Adipose tissue (tissue), 3 donors: Measurements from ENCODE around the gene KATNAL2. TPM values are rescaled to one million over a fixed set of nuclear protein-coding genes. Genes with fewer than 3 reads are reported as not detected.

Experiments
- H3K27ac ChIP-seq: one replicate; pipeline ENCODE4 v1.5.1; 2013; ENCODE audit warnings: low read depth, low read length
- WGBS, 3 donors: extraction: QIAGEN DNeasy Blood & Tissue Kit; methylation state at CpG; one replicate each; pipeline ENCODE4 v1.1.7; 2013; 5-methylcytosine and 5-hydroxymethylcytosine counted together
- polyA plus RNA-seq, 3 donors: library from polyadenylated mRNA; stranded (reverse); fragments of 200-250 nt; gene quantifications; one replicate each; pipeline ENCODE4 v1.2.3, GENCODE V29; 2013
- donor health status: healthy with polysubstance abuse.
- donor health status: Bipolar disorder and iron deficiency.
- donor health status: healthy.

The KATNAL2 gene, protein sequence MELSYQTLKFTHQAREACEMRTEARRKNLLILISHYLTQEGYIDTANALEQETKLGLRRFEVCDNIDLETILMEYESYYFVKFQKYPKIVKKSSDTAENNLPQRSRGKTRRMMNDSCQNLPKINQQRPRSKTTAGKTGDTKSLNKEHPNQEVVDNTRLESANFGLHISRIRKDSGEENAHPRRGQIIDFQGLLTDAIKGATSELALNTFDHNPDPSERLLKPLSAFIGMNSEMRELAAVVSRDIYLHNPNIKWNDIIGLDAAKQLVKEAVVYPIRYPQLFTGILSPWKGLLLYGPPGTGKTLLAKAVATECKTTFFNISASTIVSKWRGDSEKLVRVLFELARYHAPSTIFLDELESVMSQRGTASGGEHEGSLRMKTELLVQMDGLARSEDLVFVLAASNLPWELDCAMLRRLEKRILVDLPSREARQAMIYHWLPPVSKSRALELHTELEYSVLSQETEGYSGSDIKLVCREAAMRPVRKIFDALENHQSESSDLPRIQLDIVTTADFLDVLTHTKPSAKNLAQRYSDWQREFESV
- 1 to 10 TPM in 2 of 3 donors, under 1 TPM in 1; 0.86 to 6.7 (median 3.2) TPM for polyA plus RNA-seq

DNA sequence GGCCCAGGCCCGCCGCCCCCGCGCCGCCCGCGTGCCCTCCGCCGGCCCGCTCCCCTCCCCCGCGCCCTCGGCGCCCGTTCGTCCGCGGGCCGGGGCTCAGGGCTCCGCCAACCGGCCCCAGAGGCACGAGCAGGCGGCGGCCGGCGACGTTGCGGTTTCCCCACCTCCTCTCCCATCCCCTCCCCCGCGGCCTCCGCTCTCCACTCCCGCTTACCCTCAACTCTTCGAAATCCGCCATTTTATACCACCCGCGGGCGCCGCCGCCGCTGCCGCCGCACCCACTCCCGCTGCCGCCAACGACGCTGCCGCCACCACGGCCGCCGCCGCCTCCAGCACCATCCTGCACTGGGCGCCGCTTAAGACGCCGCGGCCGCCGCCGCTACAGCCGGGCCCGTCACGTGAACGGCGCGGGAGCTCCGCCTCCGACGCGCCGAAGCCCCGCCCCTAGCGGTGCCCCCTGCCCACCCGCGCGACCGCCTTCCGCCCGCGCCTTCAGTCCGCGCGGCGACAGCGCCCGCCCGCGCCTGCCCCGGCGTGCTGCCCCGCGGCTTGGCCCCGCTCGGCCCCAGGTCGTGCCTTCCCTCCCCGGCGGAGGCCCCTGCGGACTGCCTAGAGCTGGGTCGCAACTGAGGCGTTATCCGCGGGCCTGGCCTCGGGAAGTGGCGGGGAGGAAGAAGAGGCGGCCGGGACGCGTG is at the start of gene KATNAL2, which contains the start of gene PIAS2:
Gene KATNAL2, plus strand, starts transcription at position 495 of the 695 bp plus-strand sequence. CDS start 29,271 bp downstream, outside the sequence.
Gene PIAS2, minus strand, starts transcription at position 400 of the 695 bp plus-strand sequence. Its CDS starts 162 bp downstream, at position 238.
- no peak within 1 kb of the TSS for H3K27ac ChIP-seq
- WGBS, 3 donors = 0 to 1% (median 0%) methylated on average over 75 to 107 of the region's 107 CpGs

DNA sequence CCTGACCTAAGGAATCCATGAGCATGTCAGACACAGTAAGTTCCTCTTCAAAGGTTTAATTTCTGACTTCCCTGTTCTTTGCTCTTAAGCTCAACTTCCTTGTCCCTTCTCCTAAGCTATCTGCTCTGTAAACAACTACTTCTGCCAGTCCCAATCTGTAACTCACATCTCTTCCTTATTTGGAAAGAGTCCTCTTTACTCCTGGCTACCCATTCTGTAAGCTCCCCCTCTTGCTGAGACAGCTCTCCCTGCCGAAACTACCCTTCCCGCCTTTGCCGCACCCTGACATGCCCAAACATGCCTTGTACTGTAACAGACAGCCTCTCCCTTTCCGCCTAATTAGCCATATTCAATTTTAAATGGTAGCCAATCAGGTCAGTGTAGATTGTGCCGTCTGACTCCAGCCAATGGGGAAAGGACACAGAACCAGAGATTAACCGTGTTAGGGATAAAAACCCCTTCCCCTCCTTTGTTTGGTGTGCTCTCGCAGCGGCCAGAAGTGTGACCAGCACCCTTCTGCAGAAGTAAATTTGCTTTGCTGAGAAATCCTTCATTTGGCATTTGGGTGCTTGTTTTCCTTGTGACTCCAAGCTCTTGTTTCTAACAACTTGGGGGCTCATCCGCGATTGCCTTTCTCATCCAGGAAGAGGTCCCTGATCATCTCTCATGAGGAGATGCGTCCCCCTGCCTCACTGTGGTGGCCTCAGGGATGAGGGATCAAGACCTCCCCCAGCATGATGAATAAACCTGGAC is 49.1 kb upstream of the KATNAL2 start:
- 94 to 99% (median 95%) methylated on average over 11 of the region's 11 CpGs for WGBS, 3 donors
- H3K27ac ChIP-seq = no peak overlapping the region

DNA sequence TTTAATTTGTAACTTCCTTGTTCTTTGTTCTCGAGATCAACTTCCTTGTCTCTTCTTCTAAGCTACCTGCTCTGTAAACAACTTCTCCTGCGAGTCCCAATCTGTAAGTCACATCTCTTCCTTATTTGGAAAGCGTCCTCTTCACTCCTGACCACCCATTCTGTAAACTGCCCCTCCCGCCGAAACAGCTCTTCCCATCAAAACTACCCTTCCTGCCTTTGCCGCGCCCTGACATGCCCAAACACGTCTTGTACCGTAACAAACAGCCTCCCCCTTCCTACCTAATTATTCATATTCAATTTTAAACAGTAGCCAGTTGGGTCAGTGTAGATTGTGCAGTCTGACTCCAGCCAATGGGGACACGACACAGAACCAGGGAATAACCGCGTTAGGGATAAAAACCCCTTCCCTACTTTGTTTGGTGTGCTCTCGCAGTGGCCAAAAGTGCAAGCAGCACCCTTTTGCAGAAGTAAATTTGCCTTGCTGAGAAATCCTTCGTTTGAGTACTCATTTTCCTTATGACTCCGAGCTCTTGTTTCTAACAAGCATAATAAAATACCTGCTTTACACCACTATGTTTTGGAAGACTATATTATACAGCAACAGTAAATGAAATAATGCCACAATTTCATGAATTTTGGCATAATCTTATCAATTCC is 39.9 kb upstream of the KATNAL2 start:
- WGBS, 3 donors = 89 to 97% (median 90%) methylated on average over 15 of the region's 15 CpGs

DNA sequence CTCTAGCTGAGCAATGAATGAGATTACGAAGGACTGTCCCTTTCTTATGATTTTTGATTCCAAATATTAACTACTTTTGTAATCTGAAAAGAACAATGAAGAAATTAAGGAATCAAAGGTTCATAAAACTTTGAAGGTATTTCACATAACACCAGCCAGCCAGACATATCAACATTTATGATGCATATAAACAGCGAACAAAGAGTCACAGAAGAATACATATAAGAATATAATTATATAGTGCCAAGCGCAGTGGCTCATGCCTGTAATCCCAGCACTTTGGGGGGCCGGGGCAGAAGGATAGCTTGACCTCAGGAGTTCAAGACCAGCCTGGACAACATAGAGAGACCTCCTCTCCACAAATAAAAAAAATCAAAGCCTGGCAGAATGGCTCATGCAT is 34.2 kb upstream of the KATNAL2 start:
- 97% methylated on average over 4 of the region's 4 CpGs for WGBS, 3 donors
- H3K27ac ChIP-seq = no peak overlapping the region

More for the DNA sequence above, 39.9 kb upstream of the KATNAL2 start:
- no peak overlapping the region for H3K27ac ChIP-seq

DNA sequence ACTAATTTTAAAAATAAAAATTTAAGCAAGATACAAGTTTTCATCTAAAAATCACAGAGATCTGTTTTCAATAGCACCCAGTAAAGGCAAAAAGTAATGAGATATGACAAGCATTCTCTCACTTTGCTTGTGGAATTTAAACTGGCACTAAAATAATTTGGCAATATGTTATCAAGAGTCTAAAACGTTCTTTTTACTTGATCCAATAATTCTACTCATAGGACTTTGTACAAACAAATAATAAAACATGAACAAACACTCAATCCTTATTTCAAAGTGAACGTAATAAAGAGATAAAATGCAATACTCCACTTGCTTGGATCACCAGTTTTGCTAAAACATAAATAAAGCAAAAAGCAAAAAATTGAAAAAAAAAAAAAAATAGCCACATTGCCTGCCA is 30.5 kb upstream of the KATNAL2 start:
- 41 to 74% (median 69%) methylated on average over 2 of the region's 2 CpGs for WGBS, 3 donors
- H3K27ac ChIP-seq = no peak overlapping the region

DNA sequence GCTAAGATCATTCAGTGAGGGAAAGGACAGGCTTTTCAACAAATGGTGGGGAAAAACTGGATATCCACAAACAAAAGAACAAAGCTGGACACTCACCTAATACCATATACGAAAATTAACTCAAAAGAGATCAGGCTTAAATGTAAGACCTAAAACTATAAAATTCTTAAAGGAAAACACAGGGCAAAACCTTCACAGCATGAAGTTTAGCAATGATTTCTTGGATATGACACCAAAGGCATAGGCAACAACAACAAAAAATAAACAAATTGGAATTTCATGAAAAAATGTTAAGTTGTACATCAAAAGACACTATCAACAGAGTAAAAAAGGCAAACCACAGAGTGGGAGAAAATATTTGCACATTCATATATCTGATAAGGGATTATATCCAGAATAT is 28.4 kb upstream of the KATNAL2 start:
- WGBS, 3 donors = 95 to 97% (median 96%) methylated on average over 1 of the region's 1 CpG
- no peak overlapping the region for H3K27ac ChIP-seq

DNA sequence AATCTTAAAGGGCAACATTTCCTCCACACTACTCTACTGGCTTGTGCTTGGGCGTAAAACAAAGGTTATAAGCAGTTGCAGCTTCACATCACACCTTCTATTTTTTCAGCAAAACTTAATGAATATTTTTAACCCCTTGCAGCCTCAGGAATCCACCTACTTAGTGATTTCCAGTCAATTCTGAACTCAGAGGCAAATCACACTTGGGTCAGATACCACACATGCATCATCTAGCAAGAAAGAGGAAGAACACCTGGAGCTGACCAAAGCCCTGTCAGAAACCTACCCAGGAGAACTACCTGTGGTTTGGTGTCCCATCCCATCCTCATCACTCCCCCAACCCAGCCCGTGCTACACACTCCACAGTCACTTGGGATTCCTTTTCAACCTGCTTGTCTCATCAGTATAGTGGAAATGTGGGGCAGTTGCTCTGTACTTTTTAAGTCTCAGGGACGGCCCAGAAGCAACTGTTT is 25.6 kb upstream of the KATNAL2 start:
- no peak overlapping the region for H3K27ac ChIP-seq
- 79 to 85% (median 84%) methylated on average over 3 of the region's 3 CpGs for WGBS, 3 donors

DNA sequence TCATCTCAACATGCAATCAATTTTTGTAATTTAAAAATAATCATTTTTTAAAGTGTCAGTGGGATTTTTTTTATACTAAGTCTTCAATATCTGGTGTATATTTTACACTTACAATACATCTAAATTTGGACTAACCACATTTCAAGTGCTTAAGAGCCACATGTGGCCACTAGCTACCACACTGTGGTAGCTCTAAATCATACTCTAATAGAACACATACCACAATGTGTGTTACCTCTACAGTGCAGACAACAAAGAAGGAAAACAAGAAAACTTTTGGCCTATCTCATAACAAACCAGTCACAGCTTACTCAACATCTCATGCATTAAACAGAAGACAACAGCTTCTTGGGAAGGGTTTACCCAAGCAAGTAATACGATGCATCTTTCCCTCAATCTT is 24.6 kb upstream of the KATNAL2 start:
- WGBS, 3 donors = 95 to 97% (median 97%) methylated on average over 1 of the region's 1 CpG

DNA sequence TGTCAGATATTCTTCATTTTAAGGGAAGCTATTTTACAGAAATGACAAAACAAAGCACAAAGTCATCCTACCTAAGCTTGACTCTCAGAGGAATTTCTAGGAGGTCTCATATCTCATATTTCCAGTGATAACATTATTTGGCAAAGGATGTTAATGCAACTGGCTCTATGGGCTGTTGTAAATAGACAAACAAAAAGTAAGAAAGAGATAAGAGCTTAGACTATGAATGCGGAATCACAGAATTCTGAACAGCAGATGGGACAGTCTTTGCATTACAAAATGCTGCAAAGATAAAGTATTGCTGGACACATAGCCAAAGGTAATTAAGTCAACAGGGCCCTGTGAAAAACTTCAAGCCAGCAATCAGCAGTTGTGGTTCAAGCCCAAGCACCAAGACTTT is 24.0 kb upstream of the KATNAL2 start:
- H3K27ac ChIP-seq = no peak overlapping the region
- WGBS, 3 donors = 53 to 97% (median 91%) methylated on average over 1 of the region's 1 CpG

More for the DNA sequence above, 24.6 kb upstream of the KATNAL2 start:
- no peak overlapping the region for H3K27ac ChIP-seq

DNA sequence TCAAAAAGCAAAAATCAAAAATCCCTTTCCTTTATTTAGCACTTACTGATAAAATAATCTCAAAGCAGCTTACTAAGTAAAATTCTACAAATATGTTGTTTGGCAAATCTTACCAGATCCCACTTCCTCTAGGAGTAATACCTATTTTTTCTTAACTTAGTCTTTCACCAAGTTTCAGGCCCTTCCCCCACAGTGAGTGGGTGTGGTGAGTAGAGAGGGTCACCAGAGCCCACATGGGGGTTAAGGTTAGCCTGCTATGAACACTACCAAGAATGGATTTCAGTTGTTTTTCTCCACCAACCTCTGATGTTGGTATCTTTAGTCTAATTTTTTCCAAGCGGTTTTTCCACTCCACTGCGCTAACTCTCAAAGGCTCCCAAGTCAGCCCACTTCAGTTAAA is 23.3 kb upstream of the KATNAL2 start:
- 90 to 99% (median 98%) methylated on average over 2 of the region's 2 CpGs for WGBS, 3 donors
- no peak overlapping the region for H3K27ac ChIP-seq

DNA sequence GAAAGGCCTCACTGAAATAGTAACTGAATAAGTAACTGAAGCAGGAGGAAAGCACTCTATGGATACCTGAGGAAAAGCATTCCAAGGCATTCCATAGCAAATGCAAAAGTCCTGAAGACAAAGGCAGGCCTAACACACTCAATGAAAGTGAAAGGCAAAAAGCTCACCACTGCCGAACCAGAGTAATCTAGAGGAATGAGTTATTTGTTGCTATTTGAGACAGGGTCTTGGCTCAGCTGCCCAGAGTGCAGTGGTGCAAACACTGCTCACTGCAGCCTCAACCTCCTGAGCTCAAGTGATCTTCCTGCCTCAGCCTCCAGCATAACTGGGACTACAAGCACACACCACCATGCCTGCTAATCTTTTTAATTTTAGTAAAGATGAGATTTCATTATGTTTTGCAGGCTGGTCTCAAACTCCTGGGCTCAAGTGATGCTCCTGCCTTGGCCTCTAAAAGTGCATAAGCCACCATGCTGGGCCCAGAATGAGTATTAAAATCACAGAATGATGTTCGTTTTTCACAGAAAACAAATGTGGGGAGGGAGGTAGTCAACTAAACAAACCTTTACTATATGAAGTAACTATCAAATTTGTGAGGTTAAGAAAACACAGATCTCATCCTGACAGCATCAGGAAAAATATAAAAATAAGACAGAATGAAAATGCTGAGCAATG is 18.0 kb upstream of the KATNAL2 start:
- 61 to 71% (median 69%) methylated on average over 2 of the region's 2 CpGs for WGBS, 3 donors
- no peak overlapping the region for H3K27ac ChIP-seq

DNA sequence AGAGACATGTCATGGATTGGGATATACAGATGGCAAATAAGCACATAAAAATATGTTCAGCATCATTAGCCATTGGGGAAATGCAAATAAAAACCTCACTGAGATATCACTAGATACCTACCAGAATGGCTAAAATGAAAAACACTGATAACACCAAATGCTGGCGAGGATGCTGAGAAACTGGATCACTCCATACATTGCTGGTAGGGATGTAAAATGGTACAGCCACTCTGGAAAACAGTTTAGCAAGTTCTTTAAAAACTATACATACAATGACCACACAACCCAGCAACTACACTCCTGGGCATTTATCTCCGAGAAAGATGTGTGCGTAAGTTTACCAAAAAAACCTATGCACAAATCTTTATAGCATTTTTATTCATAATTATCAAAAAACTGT is 14.0 kb upstream of the KATNAL2 start:
- no peak overlapping the region for H3K27ac ChIP-seq
- 97 to 99% (median 98%) methylated on average over 3 of the region's 3 CpGs for WGBS, 3 donors

DNA sequence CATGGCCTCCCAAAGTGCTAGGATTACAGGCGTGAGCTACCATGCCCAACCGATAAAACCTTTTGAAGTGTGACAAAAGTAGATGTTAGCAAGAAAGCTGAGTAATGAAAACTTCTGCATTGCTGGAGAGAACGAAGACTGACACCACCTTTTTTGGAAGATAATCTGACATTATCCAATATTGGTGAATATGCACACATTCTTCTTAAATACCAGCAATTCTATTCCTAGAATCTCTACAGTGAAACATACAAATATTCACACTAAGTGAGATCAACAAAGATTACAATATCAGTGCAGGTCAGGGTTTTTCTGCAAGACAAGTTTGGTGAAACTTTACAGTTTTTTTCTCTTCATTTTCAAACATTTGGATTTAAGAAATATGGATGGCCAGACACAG is 7.9 kb upstream of the KATNAL2 start:
- WGBS, 3 donors = 95 to 99% (median 98%) methylated on average over 3 of the region's 3 CpGs
- H3K27ac ChIP-seq = no peak overlapping the region

DNA sequence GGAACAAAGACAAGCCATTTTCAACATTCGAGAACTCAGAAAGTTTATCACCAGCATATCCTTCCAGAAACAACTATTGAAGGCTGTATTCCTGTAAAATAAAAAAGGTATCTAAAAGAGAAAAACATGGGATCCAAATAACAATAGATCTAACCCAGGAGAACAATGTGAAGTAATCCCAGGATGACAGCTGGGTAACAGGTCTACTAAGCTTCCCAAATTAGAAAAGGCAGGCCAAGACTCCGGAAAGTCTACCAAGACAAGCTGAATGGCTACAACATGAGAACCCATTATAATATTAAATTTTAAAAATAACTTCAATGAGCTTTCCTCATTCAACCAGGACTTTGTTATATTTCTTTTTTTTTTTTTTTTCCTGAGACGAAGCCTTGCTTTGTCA is 6.5 kb upstream of the KATNAL2 start:
- H3K27ac ChIP-seq = no peak overlapping the region
- 82 to 89% (median 86%) methylated on average over 3 of the region's 3 CpGs for WGBS, 3 donors

DNA sequence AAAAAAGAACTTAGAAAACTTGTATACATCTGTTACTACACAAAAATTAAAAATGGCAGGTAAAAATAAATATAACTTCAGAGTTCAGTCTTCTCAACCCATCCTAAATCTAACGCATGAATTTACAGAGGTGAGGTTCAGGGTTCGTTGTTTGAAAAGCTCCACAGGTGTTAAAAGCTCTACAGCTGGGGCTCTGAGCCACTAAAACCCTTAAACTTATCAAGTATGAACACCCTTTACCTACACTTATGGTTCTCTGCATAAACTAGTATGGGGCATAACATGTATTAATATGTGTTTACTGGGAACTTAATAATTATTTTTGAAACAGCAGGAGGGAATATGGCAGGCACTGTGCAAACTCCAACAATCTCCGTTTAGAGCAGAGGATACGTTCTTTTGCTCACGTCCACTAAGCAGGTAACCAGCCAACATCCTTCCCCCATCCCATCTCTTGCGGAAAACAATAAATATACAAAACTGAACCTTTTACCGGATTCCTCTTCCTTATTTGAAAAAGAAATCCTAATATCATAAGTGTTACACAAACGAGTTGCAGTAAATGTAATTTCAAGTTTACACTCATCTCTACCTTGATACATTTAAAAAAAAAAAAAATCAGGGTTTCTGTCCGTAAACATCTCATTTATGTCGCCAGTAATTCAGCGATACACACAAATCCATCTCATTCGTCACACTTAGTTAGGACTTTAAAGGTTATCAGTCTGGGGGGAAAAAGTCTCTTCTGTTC is 1.4 kb upstream of the KATNAL2 start:
- H3K27ac ChIP-seq = no peak overlapping the region

DNA sequence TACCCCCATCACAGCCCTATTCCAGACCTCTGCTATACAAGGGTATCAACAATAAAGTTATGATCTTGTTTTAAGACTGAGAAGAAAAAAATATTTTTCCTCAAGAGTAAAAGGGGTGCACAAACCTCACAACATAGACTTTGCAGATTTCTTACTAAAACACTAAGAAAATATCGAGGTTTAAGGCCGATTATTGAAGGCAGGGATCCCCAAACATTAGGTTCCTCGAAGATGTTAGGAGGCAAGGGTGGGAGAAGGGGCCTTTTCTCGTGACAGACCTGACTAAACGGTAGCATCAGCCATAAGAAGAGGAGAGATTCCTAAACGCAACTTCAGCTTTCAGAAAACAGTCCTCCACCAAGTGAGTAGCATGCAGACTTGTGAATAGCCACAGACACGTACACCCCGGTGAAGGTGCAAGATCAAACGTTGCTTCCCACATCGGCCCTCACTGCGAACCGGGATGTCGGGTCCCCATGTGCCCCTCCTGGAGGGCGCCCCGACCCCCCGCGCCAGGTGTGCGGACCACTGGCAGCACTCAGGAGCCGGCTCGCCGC is 773 bp upstream of the KATNAL2 start:
- H3K27ac ChIP-seq = no peak overlapping the region
- WGBS, 3 donors = 0 to 1% (median 0%) methylated on average over 15 to 21 of the region's 21 CpGs

More for the DNA sequence above, 1.4 kb upstream of the KATNAL2 start:
- 12 to 37% (median 36%) methylated on average over 12 of the region's 12 CpGs for WGBS, 3 donors
